Measurements from ENCODE around the gene DCST1. TPM values are rescaled to one million over a fixed set of nuclear protein-coding genes. Genes with fewer than 3 reads are reported as not detected.
A peak's percentile ranks its signal among the peaks of the same experiment; 100 is the strongest.

Gene DCST1
- polyA plus RNA-seq, 4 donors = 0.10 to 0.56 TPM; not detected in 2

DNA sequence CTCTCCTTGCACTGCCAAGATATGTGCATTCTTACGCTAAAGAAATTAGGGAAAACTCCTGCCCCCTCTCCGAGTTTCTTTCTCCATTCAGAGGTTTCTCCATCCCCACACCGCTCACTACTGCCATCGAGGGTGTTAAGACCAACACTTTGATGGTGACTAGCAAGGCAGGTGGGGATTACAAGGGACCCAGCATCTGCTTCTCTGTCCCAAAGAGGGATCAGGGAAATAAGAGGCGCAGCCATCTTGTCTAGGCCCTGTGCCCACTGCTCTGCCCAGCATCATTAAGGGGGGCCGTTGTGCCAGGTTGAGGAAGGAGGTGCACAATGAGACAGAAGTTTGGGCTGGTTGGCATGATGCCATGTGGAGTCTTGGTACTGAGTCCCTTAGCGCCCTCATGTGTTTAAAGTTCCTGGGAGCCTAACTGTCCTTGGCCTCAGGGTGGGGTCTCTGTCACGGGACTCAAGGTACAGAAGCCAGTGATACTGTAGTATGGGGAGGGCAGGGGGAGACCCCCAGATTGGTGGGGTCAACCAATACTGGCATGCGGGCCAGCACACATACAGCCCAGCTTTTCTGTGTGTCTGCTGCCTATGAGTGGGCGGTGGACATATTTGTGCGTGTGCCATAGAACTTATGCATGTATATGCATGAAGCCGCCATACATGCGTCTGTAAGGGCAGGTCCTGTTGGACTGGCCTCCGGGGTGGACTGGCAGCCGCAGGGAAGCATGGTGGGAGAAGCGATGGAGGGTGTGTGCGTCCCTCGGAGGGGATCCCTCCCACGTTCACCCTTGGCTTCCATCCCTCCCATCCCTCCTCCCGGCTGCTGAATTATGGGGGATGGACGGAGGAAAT is 50.5 kb downstream of the DCST1 start:
- Histone ChIP-seq H3K27ac (ENCODE audit: low read depth in 1 of 3, low read length in 2 of 3) (peak overlapping the region in 1 of 3 donors; percentile 66), H3K9me3 (ENCODE audit: control insufficient read depth in 2 of 2, insufficient read depth in 1 of 2, low read depth in 1 of 2, low read length in 1 of 2) (no peaks in the 10 kb centered on the region), H3K27me3 (ENCODE audit: control insufficient read depth in 3 of 3, insufficient read depth in 3 of 3, low read length in 3 of 3) (peaks cover 0 to 50% (median 24%) of the 10 kb centered on the region in 3 donors), H3K4me1 (ENCODE audit: control insufficient read depth in 3 of 3, insufficient read depth in 2 of 3, low read depth in 1 of 3, low read length in 2 of 3) (peaks cover 7 to 63% (median 11%) of the 10 kb centered on the region in 3 donors), H3K4me3 (ENCODE audit: low read depth in 1 of 3, low read length in 3 of 3) (peak overlapping the region in 1 of 3 donors; percentile 90), H3K36me3 (ENCODE audit: control insufficient read depth in 3 of 3, insufficient read depth in 2 of 3, low read depth in 1 of 3, low read length in 3 of 3) (peaks cover 0 to 11% (median 0%) of the 10 kb centered on the region in 3 donors)
- 18 to 27% (median 23%) methylated on average over 20 to 21 of the region's 21 CpGs for WGBS, 3 donors
- DNase-seq (peak in 1 of 2 donors; percentile 58), FAIRE-seq (no peak)

DNA sequence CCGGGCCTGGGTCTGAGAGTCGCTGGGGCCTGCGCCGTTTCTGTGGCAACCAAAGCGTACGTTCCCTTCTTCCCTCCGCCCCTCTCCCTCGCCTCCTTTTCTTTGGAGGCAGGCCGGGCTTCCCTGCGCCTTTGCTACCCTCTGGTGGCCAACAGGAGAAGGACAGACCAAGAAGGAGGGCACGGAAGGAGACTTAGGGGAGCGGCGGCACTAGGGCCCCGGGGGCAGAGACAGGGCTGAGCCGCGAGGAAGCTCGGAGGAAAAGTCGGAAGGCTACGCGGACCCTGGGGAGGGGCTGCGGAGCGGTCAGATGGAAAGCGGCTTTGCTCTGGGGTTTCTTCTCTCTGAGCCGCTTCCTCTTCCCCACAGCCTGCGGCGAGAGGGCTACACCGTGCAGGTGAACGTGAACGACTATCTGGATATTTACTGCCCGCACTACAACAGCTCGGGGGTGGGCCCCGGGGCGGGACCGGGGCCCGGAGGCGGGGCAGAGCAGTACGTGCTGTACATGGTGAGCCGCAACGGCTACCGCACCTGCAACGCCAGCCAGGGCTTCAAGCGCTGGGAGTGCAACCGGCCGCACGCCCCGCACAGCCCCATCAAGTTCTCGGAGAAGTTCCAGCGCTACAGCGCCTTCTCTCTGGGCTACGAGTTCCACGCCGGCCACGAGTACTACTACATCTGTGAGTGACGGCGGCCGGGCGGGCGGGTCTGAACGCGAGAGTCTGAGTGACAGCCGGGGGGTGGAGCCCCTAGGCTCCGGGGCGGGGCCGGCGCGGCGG is 51.3 kb downstream of the DCST1 start:
- DNase-seq (peak; percentile 95 to 99), FAIRE-seq (no peak)
- Histone ChIP-seq H3K36me3 (ENCODE audit: control insufficient read depth in 3 of 3, insufficient read depth in 2 of 3, low read depth in 1 of 3, low read length in 3 of 3) (peaks cover 0 to 11% (median 0%) of the 10 kb centered on the region in 3 donors), H3K27ac (ENCODE audit: low read depth in 1 of 3, low read length in 2 of 3) (peak overlapping the region; percentile 46 to 99 (median 94)), H3K27me3 (ENCODE audit: control insufficient read depth in 3 of 3, insufficient read depth in 3 of 3, low read length in 3 of 3) (peaks cover 0 to 42% (median 23%) of the 10 kb centered on the region in 3 donors), H3K4me1 (ENCODE audit: control insufficient read depth in 3 of 3, insufficient read depth in 2 of 3, low read depth in 1 of 3, low read length in 2 of 3) (peaks cover 6 to 56% (median 9%) of the 10 kb centered on the region in 3 donors), H3K9me3 (ENCODE audit: control insufficient read depth in 2 of 2, insufficient read depth in 1 of 2, low read depth in 1 of 2, low read length in 1 of 2) (no peaks in the 10 kb centered on the region), H3K4me3 (ENCODE audit: low read depth in 1 of 3, low read length in 3 of 3) (peak overlapping the region; percentile 35 to 90 (median 60))
- 0 to 1% (median 1%) methylated on average over 60 to 67 of the region's 67 CpGs for WGBS, 3 donors

DNA sequence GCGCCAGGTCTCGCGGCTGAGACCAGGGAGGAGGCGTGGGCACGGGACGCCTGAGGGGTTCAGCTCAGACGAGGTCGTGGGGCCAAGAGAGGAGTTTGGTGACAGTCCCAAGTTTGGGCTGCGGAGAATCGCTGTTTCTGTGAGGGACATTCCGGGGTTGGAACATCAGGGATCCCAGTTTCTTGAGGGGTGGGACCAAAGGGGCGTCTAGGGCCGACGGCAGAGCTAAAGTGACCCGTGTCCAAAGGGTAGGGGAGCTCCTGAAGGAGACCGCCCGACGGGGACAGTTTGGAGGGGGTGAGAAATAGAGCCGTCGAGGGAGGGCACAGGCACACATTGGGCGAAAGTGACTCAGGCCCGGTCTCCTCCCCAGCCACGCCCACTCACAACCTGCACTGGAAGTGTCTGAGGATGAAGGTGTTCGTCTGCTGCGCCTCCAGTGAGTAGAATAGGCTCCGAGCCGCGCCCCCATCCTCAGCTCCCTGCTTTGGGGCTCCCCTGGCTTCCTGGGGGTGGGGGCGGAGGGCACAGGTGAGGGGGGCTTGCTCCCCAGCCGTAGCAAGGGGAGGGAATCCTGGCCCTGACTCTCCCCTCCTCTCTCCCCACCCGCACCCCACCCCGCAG is 52.0 kb downstream of the DCST1 start:
- DNase-seq (peak in 1 of 2 donors; percentile 81), FAIRE-seq (no peak)
- 1 to 2% (median 2%) methylated on average over 27 to 32 of the region's 32 CpGs for WGBS, 3 donors
- Histone ChIP-seq H3K9me3 (ENCODE audit: control insufficient read depth in 2 of 2, insufficient read depth in 1 of 2, low read depth in 1 of 2, low read length in 1 of 2) (no peaks in the 10 kb centered on the region), H3K4me3 (ENCODE audit: low read depth in 1 of 3, low read length in 3 of 3) (peak overlapping the region; percentile 35 to 90 (median 60)), H3K27me3 (ENCODE audit: control insufficient read depth in 3 of 3, insufficient read depth in 3 of 3, low read length in 3 of 3) (peaks cover 0 to 35% (median 19%) of the 10 kb centered on the region in 3 donors), H3K4me1 (ENCODE audit: control insufficient read depth in 3 of 3, insufficient read depth in 2 of 3, low read depth in 1 of 3, low read length in 2 of 3) (peaks cover 2 to 49% (median 6%) of the 10 kb centered on the region in 3 donors), H3K36me3 (ENCODE audit: control insufficient read depth in 3 of 3, insufficient read depth in 2 of 3, low read depth in 1 of 3, low read length in 3 of 3) (peaks cover 0 to 11% (median 0%) of the 10 kb centered on the region in 3 donors), H3K27ac (ENCODE audit: low read depth in 1 of 3, low read length in 2 of 3) (peak overlapping the region; percentile 69 to 99 (median 94))

- WGBS, 3 donors = 12 to 18% (median 17%) methylated on average over 22 to 24 of the region's 24 CpGs
- DNase-seq (peak; percentile 49 to 81), FAIRE-seq (no peak)
- Histone ChIP-seq H3K4me3 (ENCODE audit: low read depth in 1 of 3, low read length in 3 of 3) (peak overlapping the region in 2 of 3 donors; percentile 35 to 90), H3K27me3 (ENCODE audit: control insufficient read depth in 3 of 3, insufficient read depth in 3 of 3, low read length in 3 of 3) (peaks cover 0 to 29% (median 13%) of the 10 kb centered on the region in 3 donors), H3K9me3 (ENCODE audit: control insufficient read depth in 2 of 2, insufficient read depth in 1 of 2, low read depth in 1 of 2, low read length in 1 of 2) (no peaks in the 10 kb centered on the region), H3K36me3 (ENCODE audit: control insufficient read depth in 3 of 3, insufficient read depth in 2 of 3, low read depth in 1 of 3, low read length in 3 of 3) (peaks cover 0 to 11% (median 0%) of the 10 kb centered on the region in 3 donors), H3K4me1 (ENCODE audit: control insufficient read depth in 3 of 3, insufficient read depth in 2 of 3, low read depth in 1 of 3, low read length in 2 of 3) (peaks cover 2 to 45% (median 6%) of the 10 kb centered on the region in 3 donors), H3K27ac (ENCODE audit: low read depth in 1 of 3, low read length in 2 of 3) (peak overlapping the region in 1 of 3 donors; percentile 99)
Observed at GRCh38 chr1:155086128-155086741, 52.6 kb downstream of the DCST1 start.

- WGBS, 3 donors = 71 to 73% (median 71%) methylated on average over 7 to 8 of the region's 8 CpGs
Observed at GRCh38 chr1:155086856-155087535, 53.4 kb downstream of the DCST1 start.

GRCh38 chr1:155091071-155092051 is 57.7 kb downstream of the DCST1 start:
- peaks cover 0 to 15% (median 0%) of the 10 kb centered on the region in 3 donors for H3K4me1 ChIP-seq (ENCODE audit: control insufficient read depth in 3 of 3, insufficient read depth in 2 of 3, low read depth in 1 of 3, low read length in 2 of 3)
- 14 to 24% (median 16%) methylated on average over 29 of the region's 29 CpGs for WGBS, 3 donors
- H3K36me3 ChIP-seq (ENCODE audit: control insufficient read depth in 3 of 3, insufficient read depth in 2 of 3, low read depth in 1 of 3, low read length in 3 of 3) = peaks cover 0 to 9% (median 0%) of the 10 kb centered on the region in 3 donors
- H3K9me3 ChIP-seq (ENCODE audit: control insufficient read depth in 2 of 2, insufficient read depth in 1 of 2, low read depth in 1 of 2, low read length in 1 of 2) = no peaks in the 10 kb centered on the region
- H3K4me3 ChIP-seq (ENCODE audit: low read depth in 1 of 3, low read length in 3 of 3) = no peak overlapping the region
- H3K27me3 ChIP-seq (ENCODE audit: control insufficient read depth in 3 of 3, insufficient read depth in 3 of 3, low read length in 3 of 3) = no peaks in the 10 kb centered on the region
- no peak for FAIRE-seq
- H3K27ac ChIP-seq (ENCODE audit: low read depth in 1 of 3, low read length in 2 of 3) = no peak overlapping the region
- DNase-seq = peak; percentile 71 to 90

More at GRCh38 chr1:155086856-155087535, 53.4 kb downstream of the DCST1 start:
- Histone ChIP-seq H3K27ac (ENCODE audit: low read depth in 1 of 3, low read length in 2 of 3) (no peak overlapping the region), H3K9me3 (ENCODE audit: control insufficient read depth in 2 of 2, insufficient read depth in 1 of 2, low read depth in 1 of 2, low read length in 1 of 2) (no peaks in the 10 kb centered on the region), H3K4me1 (ENCODE audit: control insufficient read depth in 3 of 3, insufficient read depth in 2 of 3, low read depth in 1 of 3, low read length in 2 of 3) (peaks cover 2 to 44% (median 6%) of the 10 kb centered on the region in 3 donors), H3K27me3 (ENCODE audit: control insufficient read depth in 3 of 3, insufficient read depth in 3 of 3, low read length in 3 of 3) (peaks cover 0 to 23% (median 10%) of the 10 kb centered on the region in 3 donors), H3K4me3 (ENCODE audit: low read depth in 1 of 3, low read length in 3 of 3) (no peak overlapping the region), H3K36me3 (ENCODE audit: control insufficient read depth in 3 of 3, insufficient read depth in 2 of 3, low read depth in 1 of 3, low read length in 3 of 3) (peaks cover 0 to 11% (median 0%) of the 10 kb centered on the region in 3 donors)
- DNase-seq (no peak), FAIRE-seq (no peak)
